ENCODE measurements around the gene EPHA5.

The EPHA5 gene

DNA sequence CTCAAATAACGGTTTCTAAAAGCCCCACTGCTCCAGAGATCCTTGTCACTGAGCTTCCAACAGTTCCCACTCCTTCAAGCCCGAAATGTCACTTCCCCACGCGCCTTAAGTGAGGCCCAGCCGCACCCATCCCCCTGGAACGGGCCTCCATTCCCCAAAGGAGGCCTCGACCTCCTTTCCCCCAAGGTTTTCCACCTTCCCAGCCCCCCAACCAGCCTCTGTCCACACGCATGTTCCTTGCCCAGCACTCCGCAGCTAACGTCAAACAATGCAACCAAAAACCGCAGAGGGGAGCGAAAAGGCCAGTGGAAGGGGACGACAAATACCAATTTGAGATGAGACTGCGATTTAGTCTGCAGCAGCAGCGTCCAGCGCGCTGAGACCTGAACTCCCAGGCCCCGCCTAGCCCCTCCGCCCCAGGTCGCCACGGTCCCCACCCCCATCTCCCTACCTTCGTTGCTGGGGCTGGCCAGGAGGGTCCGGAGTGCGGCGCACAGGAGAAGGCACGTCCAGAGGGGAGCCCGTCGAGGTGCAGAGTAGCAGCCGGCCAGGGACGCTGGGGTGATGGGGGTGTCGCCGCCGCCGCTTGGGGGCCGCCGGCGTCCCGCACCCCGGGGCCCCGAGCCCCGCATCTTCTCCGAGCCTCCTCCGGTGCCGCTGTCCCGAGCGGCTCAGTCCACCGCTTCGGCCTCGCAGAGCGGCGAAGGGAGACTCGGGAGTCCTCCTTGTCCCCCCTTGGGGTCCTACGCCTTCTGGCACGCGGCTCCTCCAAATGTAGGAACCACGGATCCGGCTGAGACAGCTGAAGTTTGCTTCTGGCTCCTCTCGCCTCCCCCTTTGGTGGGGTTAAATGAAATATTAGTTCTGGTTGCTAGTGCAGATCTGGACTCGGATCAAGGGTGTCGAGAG, 924 bp downstream of the EPHA5 start:
- DNase-seq (no peak), ATAC-seq (ENCODE audit: insufficient read depth, low read depth) (no peak)
- no peak overlapping the region for H2AFZ ChIP-seq (ENCODE audit: low read depth, low read length)
- peaks cover 6% of the 10 kb centered on the region for H3K9me3 ChIP-seq (ENCODE audit: insufficient read depth, low read length, severe bottlenecking)
- no peak overlapping the region for H3K4me2 ChIP-seq (ENCODE audit: insufficient read depth, low read length)
- no peaks in the 10 kb centered on the region for H4K20me1 ChIP-seq (ENCODE audit: insufficient read depth, low read length)
- H3K27ac ChIP-seq (ENCODE audit: low read length): no peak overlapping the region
- no peaks in the 10 kb centered on the region for H3K36me3 ChIP-seq (ENCODE audit: insufficient read depth, low read length)
- TF ChIP-seq, protein P1, sequence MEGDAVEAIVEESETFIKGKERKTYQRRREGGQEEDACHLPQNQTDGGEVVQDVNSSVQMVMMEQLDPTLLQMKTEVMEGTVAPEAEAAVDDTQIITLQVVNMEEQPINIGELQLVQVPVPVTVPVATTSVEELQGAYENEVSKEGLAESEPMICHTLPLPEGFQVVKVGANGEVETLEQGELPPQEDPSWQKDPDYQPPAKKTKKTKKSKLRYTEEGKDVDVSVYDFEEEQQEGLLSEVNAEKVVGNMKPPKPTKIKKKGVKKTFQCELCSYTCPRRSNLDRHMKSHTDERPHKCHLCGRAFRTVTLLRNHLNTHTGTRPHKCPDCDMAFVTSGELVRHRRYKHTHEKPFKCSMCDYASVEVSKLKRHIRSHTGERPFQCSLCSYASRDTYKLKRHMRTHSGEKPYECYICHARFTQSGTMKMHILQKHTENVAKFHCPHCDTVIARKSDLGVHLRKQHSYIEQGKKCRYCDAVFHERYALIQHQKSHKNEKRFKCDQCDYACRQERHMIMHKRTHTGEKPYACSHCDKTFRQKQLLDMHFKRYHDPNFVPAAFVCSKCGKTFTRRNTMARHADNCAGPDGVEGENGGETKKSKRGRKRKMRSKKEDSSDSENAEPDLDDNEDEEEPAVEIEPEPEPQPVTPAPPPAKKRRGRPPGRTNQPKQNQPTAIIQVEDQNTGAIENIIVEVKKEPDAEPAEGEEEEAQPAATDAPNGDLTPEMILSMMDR (IDR thresholded peaks at IDR 0.05; ENCODE audit: borderline replicate concordance, extremely low read depth, low read length, poor library complexity, severe bottlenecking): no peak
- TF ChIP-seq EZH2 (IDR thresholded peaks at IDR 0.05; ENCODE audit: borderline replicate concordance, low read depth, low read length, severe bottlenecking): no peak
- H3K4me1 ChIP-seq (ENCODE audit: insufficient read depth, low read length): no peaks in the 10 kb centered on the region
- H3K9ac ChIP-seq (ENCODE audit: low read depth, low read length): no peak overlapping the region
- H3K4me3 ChIP-seq (ENCODE audit: low read depth in 1 of 2, low read length in 2 of 2): no peak overlapping the region
- no peaks in the 10 kb centered on the region for H3K79me2 ChIP-seq (ENCODE audit: insufficient read depth, low read length)
- no peaks in the 10 kb centered on the region for H3K27me3 ChIP-seq (ENCODE audit: insufficient read depth, low read length, poor library complexity)

DNA sequence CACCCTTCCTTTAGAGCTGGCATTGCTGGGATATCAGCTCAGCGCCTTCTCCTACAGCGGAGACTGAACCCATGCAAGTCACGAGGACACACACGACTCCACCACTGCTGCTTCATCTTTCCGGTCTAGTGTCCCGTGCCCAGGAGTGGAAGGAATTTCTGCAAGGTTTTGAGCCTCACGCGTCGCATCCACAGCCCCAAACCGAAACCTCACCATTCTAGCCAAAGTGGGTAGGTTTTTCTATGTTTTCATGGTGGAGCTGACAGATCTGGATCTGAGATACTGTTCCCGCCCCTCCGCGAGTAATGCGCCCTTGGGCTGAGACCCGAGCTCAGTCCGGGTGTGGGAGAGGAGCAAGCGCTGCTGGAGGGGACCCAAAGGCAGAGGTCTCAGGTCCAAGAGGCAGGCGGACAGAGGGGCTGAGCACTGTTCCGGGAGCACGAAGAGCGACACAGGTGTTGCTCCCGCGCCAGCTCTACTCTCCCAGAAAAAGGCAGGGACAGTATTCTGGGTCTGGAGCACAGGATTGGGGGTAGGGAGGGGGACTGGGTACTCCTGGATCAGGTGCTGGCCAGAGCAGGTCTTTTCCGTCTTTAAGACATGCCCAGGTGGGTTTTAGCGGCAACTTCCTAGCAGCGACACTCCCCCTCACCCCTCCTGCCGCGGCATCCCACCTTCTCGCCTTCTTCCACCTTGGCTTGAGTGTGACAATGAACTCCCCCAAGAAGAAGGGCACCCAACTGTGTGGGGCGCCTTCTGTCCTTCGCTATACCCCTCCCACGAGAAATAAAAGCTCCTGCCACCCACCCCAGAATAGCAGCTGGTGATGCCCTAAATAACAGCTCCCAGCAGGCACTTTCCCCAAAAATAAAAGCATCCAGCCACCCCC, 1.8 kb downstream of the EPHA5 start:
- no peak overlapping the region for H3K27ac ChIP-seq (ENCODE audit: low read length)
- DNase-seq (no peak), ATAC-seq (ENCODE audit: insufficient read depth, low read depth) (no peak)
- H3K9me3 ChIP-seq (ENCODE audit: insufficient read depth, low read length, severe bottlenecking): peaks cover 6% of the 10 kb centered on the region
- no peak overlapping the region for H3K4me2 ChIP-seq (ENCODE audit: insufficient read depth, low read length)
- H2AFZ ChIP-seq (ENCODE audit: low read depth, low read length): no peak overlapping the region
- no peaks in the 10 kb centered on the region for H3K79me2 ChIP-seq (ENCODE audit: insufficient read depth, low read length)
- TF ChIP-seq, protein P1 (IDR thresholded peaks at IDR 0.05; ENCODE audit: borderline replicate concordance, extremely low read depth, low read length, poor library complexity, severe bottlenecking): no peak
- TF ChIP-seq EZH2 (IDR thresholded peaks at IDR 0.05; ENCODE audit: borderline replicate concordance, low read depth, low read length, severe bottlenecking): no peak
- no peaks in the 10 kb centered on the region for H3K4me1 ChIP-seq (ENCODE audit: insufficient read depth, low read length)
- H3K36me3 ChIP-seq (ENCODE audit: insufficient read depth, low read length): no peaks in the 10 kb centered on the region
- no peaks in the 10 kb centered on the region for H3K27me3 ChIP-seq (ENCODE audit: insufficient read depth, low read length, poor library complexity)
- H4K20me1 ChIP-seq (ENCODE audit: insufficient read depth, low read length): no peaks in the 10 kb centered on the region
- H3K4me3 ChIP-seq (ENCODE audit: low read depth in 1 of 2, low read length in 2 of 2): no peak overlapping the region
- no peak overlapping the region for H3K9ac ChIP-seq (ENCODE audit: low read depth, low read length)

DNA sequence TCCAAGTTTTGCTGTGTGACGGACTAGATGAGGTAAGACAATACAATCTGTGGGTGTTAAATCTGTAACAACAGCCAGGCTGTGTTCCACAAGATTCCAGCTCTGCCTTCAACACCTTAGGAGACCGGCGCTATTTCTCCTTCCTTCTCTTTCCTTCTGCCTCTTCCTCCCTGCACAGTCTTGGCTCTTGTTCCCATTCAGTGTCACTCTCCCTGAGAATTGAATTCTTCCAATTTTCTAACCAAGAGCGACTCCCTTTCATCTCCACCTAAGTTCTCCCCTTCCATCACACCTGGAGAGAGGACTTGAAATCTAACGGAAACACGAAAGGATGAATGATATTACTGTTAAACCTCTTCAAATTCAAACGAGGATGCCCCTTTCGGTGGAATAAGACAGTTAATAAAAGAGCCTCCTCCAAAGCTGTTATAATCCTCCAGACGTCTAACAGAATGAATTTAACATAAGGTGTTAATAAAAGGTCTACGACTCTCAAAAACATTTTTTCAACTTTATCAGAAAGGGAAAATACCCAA, 2.7 kb downstream of the EPHA5 start:
- H3K4me2 ChIP-seq (ENCODE audit: insufficient read depth, low read length): no peak overlapping the region
- no peak for TF ChIP-seq EZH2 (IDR thresholded peaks at IDR 0.05; ENCODE audit: borderline replicate concordance, low read depth, low read length, severe bottlenecking)
- TF ChIP-seq, protein P1 (IDR thresholded peaks at IDR 0.05; ENCODE audit: borderline replicate concordance, extremely low read depth, low read length, poor library complexity, severe bottlenecking): no peak
- no peaks in the 10 kb centered on the region for H3K27me3 ChIP-seq (ENCODE audit: insufficient read depth, low read length, poor library complexity)
- no peaks in the 10 kb centered on the region for H3K4me1 ChIP-seq (ENCODE audit: insufficient read depth, low read length)
- no peak overlapping the region for H3K4me3 ChIP-seq (ENCODE audit: low read depth in 1 of 2, low read length in 2 of 2)
- no peaks in the 10 kb centered on the region for H3K79me2 ChIP-seq (ENCODE audit: insufficient read depth, low read length)
- no peaks in the 10 kb centered on the region for H3K36me3 ChIP-seq (ENCODE audit: insufficient read depth, low read length)
- DNase-seq: no peak
- H3K9me3 ChIP-seq (ENCODE audit: insufficient read depth, low read length, severe bottlenecking): peaks cover 6% of the 10 kb centered on the region
- H3K9ac ChIP-seq (ENCODE audit: low read depth, low read length): no peak overlapping the region
- ATAC-seq (ENCODE audit: insufficient read depth, low read depth): no peak
- H3K27ac ChIP-seq (ENCODE audit: low read length): no peak overlapping the region
- H4K20me1 ChIP-seq (ENCODE audit: insufficient read depth, low read length): no peaks in the 10 kb centered on the region
- H2AFZ ChIP-seq (ENCODE audit: low read depth, low read length): no peak overlapping the region

All from DND-41 (cell line).